RWPE2 (cell line): ENCODE data around the gene UNC119.

Source experiments
- ATAC-seq: fragments of 200-7000 bp; cut with Tn5 transposase; 3 replicates; pipeline ENCODE4 v1.9.1; 2021; ENCODE audit warnings: low read depth
- DNase-seq: peaks from one replicate; pipeline ENCODE4 v3.0.0-alpha.2; 2020; ENCODE audit warnings: low spot score
- H3K27ac ChIP-seq: fragments of 450-650 bp; 2 replicates; pipeline ENCODE4 v1.5.1; 2017; ENCODE audit warnings: mild to moderate bottlenecking; ENCODE audit not compliant: poor library complexity, severe bottlenecking
- H3K27me3 ChIP-seq: fragments of 250-450 bp; sonication (Bioruptor Pico); 2 replicates; pipeline ENCODE4 v1.5.1; 2021; ENCODE audit warnings: mild to moderate bottlenecking, moderate library complexity; ENCODE audit not compliant: insufficient read depth, poor library complexity, severe bottlenecking
- H3K36me3 ChIP-seq: fragments of 250-450 bp; sonication (Bioruptor Pico); 2 replicates; pipeline ENCODE4 v1.5.1; 2020; ENCODE audit warnings: low read depth, mild to moderate bottlenecking, moderate library complexity
- H3K4me1 ChIP-seq: fragments of 250-450 bp; sonication (Bioruptor Pico); 2 replicates; pipeline ENCODE4 v1.5.1; 2021; ENCODE audit warnings: mild to moderate bottlenecking, moderate library complexity; ENCODE audit not compliant: insufficient read depth, poor library complexity, severe bottlenecking
- H3K4me3 ChIP-seq: fragments of 250-450 bp; sonication (Bioruptor Pico); 2 replicates; pipeline ENCODE4 v1.5.1; 2021; ENCODE audit warnings: mild to moderate bottlenecking, moderate library complexity; ENCODE audit not compliant: severe bottlenecking
- H3K9me3 ChIP-seq: fragments of 250-450 bp; sonication (Bioruptor Pico); 2 replicates; pipeline ENCODE4 v1.5.1; 2021; ENCODE audit warnings: mild to moderate bottlenecking, moderate library complexity; ENCODE audit not compliant: severe bottlenecking
- TF ChIP-seq, protein P1 (sequence below): fragments of 450-650 bp; IDR thresholded peaks from one replicate; pipeline ENCODE4 v1.5.1; 2017; ENCODE audit warnings: mild to moderate bottlenecking, moderate library complexity; ENCODE audit not compliant: poor library complexity, severe bottlenecking

The UNC119 gene

DNA sequence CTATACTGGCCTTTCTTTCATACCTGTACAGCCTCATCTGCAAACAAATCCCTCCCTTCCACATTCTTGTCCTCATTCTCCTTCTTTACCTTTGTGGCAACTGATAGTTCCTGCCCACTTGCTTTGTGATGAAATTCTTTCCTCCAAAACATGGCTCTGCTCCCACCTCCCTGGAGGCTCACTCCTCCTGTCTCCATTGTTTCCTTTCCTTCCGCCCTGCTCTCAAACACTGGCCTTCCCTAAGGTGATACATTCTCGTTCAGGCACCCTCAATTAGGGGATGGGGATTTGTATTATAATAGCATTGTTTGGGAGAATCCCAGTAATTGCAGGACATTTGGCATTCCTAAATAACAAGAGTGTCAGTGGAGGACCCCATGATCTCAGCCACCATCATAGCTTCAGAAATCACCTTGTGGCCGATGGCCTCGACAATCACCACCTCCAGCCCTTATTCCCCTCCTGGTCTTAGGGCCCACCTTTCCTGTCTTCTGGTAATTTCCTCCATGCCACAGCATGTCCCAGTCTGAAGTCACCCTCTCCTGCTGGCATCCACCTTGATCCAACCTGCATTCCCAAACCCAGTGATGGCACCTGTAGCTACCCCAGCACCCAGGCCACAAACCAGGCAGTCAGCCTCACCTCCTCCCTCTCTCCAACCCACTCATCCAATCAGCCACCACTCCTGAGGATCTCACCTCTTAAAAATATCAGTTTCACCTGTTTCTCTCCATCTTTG, 7.9 kb downstream of the UNC119 start:
- DNase-seq (no peak), ATAC-seq (no peak)
- Histone ChIP-seq H3K4me3 (no peak overlapping the region), H3K4me1 (no peaks in the 10 kb centered on the region), H3K9me3 (no peaks in the 10 kb centered on the region), H3K36me3 (no peaks in the 10 kb centered on the region), H3K27me3 (no peaks in the 10 kb centered on the region), H3K27ac (no peak overlapping the region)
- TF ChIP-seq, protein P1, sequence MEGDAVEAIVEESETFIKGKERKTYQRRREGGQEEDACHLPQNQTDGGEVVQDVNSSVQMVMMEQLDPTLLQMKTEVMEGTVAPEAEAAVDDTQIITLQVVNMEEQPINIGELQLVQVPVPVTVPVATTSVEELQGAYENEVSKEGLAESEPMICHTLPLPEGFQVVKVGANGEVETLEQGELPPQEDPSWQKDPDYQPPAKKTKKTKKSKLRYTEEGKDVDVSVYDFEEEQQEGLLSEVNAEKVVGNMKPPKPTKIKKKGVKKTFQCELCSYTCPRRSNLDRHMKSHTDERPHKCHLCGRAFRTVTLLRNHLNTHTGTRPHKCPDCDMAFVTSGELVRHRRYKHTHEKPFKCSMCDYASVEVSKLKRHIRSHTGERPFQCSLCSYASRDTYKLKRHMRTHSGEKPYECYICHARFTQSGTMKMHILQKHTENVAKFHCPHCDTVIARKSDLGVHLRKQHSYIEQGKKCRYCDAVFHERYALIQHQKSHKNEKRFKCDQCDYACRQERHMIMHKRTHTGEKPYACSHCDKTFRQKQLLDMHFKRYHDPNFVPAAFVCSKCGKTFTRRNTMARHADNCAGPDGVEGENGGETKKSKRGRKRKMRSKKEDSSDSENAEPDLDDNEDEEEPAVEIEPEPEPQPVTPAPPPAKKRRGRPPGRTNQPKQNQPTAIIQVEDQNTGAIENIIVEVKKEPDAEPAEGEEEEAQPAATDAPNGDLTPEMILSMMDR = no peak

DNA sequence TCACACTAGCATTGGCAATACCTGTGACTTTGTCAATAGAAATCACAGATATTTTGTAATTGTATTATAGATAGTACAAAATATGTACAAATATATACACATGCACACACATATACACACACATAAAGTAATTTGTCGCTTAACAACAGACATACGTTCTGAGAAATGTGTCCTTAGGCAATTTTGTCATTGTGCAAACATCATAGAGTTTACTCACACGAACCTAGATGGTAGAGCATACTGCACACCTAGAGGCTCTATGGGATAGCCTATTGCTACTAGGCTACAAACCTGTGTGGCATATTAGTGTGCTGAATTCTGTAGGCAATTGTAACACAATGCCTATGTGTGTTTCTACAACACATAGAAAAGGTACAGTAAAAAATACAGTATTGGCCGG, 11.0 kb downstream of the UNC119 start:
- H3K36me3 ChIP-seq = no peaks in the 10 kb centered on the region
- H3K27ac ChIP-seq = no peak overlapping the region
- H3K27me3 ChIP-seq = no peaks in the 10 kb centered on the region
- TF ChIP-seq, protein P1 = no peak
- no peak overlapping the region for H3K4me3 ChIP-seq
- no peaks in the 10 kb centered on the region for H3K9me3 ChIP-seq
- ATAC-seq = no peak
- no peaks in the 10 kb centered on the region for H3K4me1 ChIP-seq
- DNase-seq = no peak

GRCh38 chr17:28540231-28540630, 12.2 kb downstream of the UNC119 start:
- TF ChIP-seq, protein P1 = no peak
- Histone ChIP-seq H3K27ac (no peak overlapping the region), H3K4me1 (no peaks in the 10 kb centered on the region), H3K9me3 (no peaks in the 10 kb centered on the region), H3K4me3 (no peak overlapping the region), H3K36me3 (no peaks in the 10 kb centered on the region), H3K27me3 (no peaks in the 10 kb centered on the region)
- DNase-seq (no peak), ATAC-seq (no peak)

GRCh38 chr17:28538296-28538895, 14.0 kb downstream of the UNC119 start:
- Histone ChIP-seq H3K36me3 (no peaks in the 10 kb centered on the region), H3K27me3 (no peaks in the 10 kb centered on the region), H3K27ac (no peak overlapping the region), H3K4me3 (no peak overlapping the region), H3K4me1 (no peaks in the 10 kb centered on the region), H3K9me3 (no peaks in the 10 kb centered on the region)
- ATAC-seq (no peak), DNase-seq (no peak)
- TF ChIP-seq, protein P1 = no peak

- Histone ChIP-seq H3K4me1 (peaks cover 9% of the 10 kb centered on the region), H3K27me3 (no peaks in the 10 kb centered on the region), H3K4me3 (no peak overlapping the region), H3K9me3 (no peaks in the 10 kb centered on the region), H3K36me3 (no peaks in the 10 kb centered on the region), H3K27ac (no peak overlapping the region)
- TF ChIP-seq, protein P1 = no peak
- no peak for ATAC-seq
- DNase-seq = no peak
These were observed 15.2 kb downstream of the UNC119 start for GRCh38 chr17:28537219-28537610.
